Peyer's patch (tissue), 4 donors: ENCODE results near the gene MUCL1. TPM values are rescaled to one million over a fixed set of nuclear protein-coding genes. Genes with fewer than 3 reads are reported as not detected.

ENCODE experiments used
- DNase-seq, 3 donors: peaks; one replicate each; pipeline ENCODE4 v3.0.0-alpha.2; 2017 to 2019
- H3K27ac ChIP-seq, 4 donors: fragments of 200-600 bp; sonication (generic); one replicate each; pipeline ENCODE4 v1.5.1; 2016 to 2019
- H3K27me3 ChIP-seq, 2 donors: fragments of 200-600 bp; sonication (generic); one replicate each; pipeline ENCODE4 v1.5.1; 2019
- H3K36me3 ChIP-seq, 3 donors: fragments of 200-600 bp; sonication (generic); one replicate each; pipeline ENCODE4 v1.5.1; 2016 to 2019
- H3K4me1 ChIP-seq, 4 donors: fragments of 200-600 bp; sonication (generic); one replicate each; pipeline ENCODE4 v1.5.1; 2016 to 2019
- H3K4me3 ChIP-seq, 4 donors: fragments of 200-600 bp; sonication (generic); 1 replicate in 3 of 4; 2 replicates in 1 of 4; pipeline ENCODE4 v1.5.1; 2016 to 2019; ENCODE audit warnings: mild to moderate bottlenecking in 1 of 4
- H3K9me3 ChIP-seq, 4 donors: fragments of 200-600 bp; sonication (generic); one replicate each; pipeline ENCODE4 v1.5.1; 2016 to 2019; ENCODE audit warnings: mild to moderate bottlenecking in 1 of 4
- POLR2A ChIP-seq, 2 donors: fragments of 450-650 bp; IDR thresholded peaks; one replicate each; pipeline ENCODE4 v1.5.1; 2017; ENCODE audit warnings: antibody characterized with exemption in 2 of 2, mild to moderate bottlenecking in 2 of 2, moderate library complexity in 2 of 2
- total RNA-seq, 4 donors: library from RNA; depleted of rRNA; stranded (reverse); fragments of >200 nt; gene quantifications; one replicate each; pipeline ENCODE4 v1.1.0, GENCODE V29; 2016
- TF ChIP-seq, protein P1 (sequence below), 6 experiments: fragments of 450-650 bp in 4 of 6; fragments of 200-600 bp in 2 of 6; sonication (generic) in 1 of 6; IDR thresholded peaks; one replicate each; pipeline ENCODE4 v1.5.1; 2017 to 2019; ENCODE audit warnings: antibody characterized with exemption in 6 of 6, mild to moderate bottlenecking in 3 of 6, moderate library complexity in 1 of 6

Gene MUCL1
- total RNA-seq, 4 donors from 2014 or later = not detected

DNA sequence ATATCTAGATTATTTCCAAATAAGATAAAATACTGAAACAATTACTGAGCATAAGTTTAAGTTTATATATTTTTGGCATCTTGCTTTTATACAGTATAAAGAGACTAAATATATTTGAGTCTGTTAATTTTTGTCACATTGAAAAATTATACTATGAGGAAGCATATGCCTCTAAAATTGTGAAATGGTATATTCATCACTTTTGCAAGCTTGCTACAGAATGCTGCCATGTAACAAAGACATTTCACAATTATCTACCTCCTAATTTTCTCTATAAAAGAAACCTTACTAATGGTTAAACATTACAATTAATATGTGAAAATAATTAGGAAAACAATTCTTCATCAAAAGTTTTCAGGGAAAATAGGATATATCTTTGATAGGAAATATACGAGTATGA lies 22.7 kb upstream of the MUCL1 start:
- TF ChIP-seq POLR2A (IDR thresholded peaks at IDR 0.05) = no peak
- TF ChIP-seq, protein P1, sequence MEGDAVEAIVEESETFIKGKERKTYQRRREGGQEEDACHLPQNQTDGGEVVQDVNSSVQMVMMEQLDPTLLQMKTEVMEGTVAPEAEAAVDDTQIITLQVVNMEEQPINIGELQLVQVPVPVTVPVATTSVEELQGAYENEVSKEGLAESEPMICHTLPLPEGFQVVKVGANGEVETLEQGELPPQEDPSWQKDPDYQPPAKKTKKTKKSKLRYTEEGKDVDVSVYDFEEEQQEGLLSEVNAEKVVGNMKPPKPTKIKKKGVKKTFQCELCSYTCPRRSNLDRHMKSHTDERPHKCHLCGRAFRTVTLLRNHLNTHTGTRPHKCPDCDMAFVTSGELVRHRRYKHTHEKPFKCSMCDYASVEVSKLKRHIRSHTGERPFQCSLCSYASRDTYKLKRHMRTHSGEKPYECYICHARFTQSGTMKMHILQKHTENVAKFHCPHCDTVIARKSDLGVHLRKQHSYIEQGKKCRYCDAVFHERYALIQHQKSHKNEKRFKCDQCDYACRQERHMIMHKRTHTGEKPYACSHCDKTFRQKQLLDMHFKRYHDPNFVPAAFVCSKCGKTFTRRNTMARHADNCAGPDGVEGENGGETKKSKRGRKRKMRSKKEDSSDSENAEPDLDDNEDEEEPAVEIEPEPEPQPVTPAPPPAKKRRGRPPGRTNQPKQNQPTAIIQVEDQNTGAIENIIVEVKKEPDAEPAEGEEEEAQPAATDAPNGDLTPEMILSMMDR (IDR thresholded peaks at IDR 0.05) = no peak
- Histone ChIP-seq H3K36me3 (no peaks in the 10 kb centered on the region), H3K4me1 (no peaks in the 10 kb centered on the region), H3K27ac (no peak overlapping the region), H3K9me3 (no peaks in the 10 kb centered on the region), H3K4me3 (no peak overlapping the region), H3K27me3 (no peaks in the 10 kb centered on the region)
- no peak for DNase-seq

DNA sequence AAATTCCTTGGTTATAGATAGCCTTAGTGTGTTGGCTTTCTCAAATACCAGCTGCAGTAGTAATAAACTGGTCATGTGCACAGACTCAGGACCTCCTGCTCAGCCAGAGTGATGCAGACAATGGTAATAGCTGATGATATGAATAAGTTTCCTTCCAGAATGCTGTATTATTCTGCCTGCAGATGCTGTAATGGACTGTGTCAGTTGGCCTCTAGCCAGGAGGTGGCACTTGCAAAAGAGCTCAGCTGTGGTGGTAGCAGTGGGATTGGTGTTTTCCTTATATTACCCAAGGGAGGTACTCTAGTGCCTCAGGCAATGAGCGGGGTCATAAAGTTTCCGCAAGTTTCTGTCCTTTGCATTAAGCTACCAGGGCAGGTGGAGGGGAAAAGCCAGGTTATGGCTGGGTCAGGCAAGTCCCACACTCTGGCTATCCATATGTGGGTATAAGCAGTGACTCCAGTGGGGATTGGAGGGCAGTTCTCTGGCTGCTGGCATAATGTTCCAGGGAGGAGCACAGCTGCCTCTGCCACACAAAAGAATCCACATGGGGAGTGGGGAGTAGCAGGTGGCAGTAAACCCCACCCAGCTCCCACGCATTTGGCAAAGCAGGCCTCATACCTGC lies 14.0 kb upstream of the MUCL1 start:
- Histone ChIP-seq H3K9me3 (no peaks in the 10 kb centered on the region), H3K27ac (no peak overlapping the region), H3K4me1 (no peaks in the 10 kb centered on the region), H3K4me3 (no peak overlapping the region), H3K36me3 (no peaks in the 10 kb centered on the region), H3K27me3 (no peaks in the 10 kb centered on the region)
- no peak for DNase-seq
- TF ChIP-seq POLR2A (IDR thresholded peaks at IDR 0.05) = no peak
- TF ChIP-seq, protein P1 (IDR thresholded peaks at IDR 0.05) = no peak

DNA sequence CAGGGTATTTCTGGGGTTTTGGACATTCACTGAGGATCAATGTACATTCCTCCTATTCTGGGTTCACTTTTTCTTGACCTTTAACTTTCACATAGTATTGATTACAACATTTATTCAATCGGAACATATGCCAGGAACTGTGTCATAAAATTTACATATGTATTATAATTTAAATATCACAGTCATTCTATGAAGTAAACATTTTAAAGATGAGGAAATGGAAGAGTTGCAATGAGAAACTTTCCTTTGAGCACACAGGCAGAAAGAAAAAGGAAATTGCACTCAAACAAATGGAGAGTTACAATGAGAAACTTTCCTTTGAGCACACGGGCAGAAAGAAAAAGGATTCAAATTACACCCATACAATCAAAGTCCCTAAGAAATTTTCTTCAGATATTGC lies 3.1 kb downstream of the MUCL1 start:
- no peak for DNase-seq
- Histone ChIP-seq H3K27ac (no peak overlapping the region), H3K36me3 (no peaks in the 10 kb centered on the region), H3K27me3 (no peaks in the 10 kb centered on the region), H3K4me3 (no peak overlapping the region), H3K4me1 (no peaks in the 10 kb centered on the region), H3K9me3 (no peaks in the 10 kb centered on the region)
- TF ChIP-seq, protein P1 (IDR thresholded peaks at IDR 0.05) = no peak

DNA sequence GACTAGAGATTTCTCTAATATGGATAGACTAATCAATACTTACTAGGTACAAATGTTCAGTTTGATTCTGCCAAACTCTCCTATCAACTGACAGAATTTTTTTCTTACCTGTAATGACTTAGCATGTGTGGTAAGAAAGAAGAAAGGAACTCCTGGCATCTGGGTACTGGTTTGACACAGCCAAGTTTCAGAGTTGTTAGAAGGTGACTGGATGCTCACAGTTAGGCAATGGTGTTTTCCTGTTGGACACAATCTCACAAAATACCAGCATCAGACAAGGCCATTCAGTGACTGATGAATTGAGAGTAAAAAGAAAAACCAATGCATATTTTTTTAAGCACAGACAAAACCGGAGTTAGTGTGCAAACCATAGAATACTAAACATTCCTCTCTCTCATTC lies 4.2 kb downstream of the MUCL1 start:
- H3K36me3 ChIP-seq = no peaks in the 10 kb centered on the region
- DNase-seq = no peak
- H3K27ac ChIP-seq = no peak overlapping the region
- no peaks in the 10 kb centered on the region for H3K9me3 ChIP-seq
- H3K4me1 ChIP-seq = no peaks in the 10 kb centered on the region
- H3K27me3 ChIP-seq = no peaks in the 10 kb centered on the region
- TF ChIP-seq, protein P1 (IDR thresholded peaks at IDR 0.05) = no peak
- TF ChIP-seq POLR2A (IDR thresholded peaks at IDR 0.05) = no peak
- no peak overlapping the region for H3K4me3 ChIP-seq

DNA sequence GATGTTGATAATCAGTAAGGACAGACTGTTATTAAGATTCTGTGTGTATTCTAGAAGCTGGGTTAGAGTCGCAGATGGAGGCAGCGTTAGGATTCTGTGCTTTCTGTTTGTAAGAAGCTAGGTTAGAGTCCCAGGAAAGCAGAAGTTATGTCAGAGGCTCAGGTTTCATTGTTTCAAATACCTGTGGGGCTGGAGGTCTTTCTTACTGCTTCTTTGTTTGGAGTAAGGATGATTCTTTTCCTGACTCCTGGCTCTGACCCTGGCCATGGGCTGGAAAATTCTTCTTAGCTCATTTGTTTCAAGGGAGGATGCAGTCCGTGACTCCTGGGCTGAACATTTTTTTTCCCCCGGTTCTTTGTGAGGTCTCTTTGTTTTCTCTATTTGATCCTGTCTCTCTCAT lies 5.2 kb downstream of the MUCL1 start:
- Histone ChIP-seq H3K4me3 (no peak overlapping the region), H3K27me3 (no peaks in the 10 kb centered on the region), H3K27ac (no peak overlapping the region), H3K4me1 (no peaks in the 10 kb centered on the region), H3K9me3 (no peaks in the 10 kb centered on the region), H3K36me3 (no peaks in the 10 kb centered on the region)
- DNase-seq = no peak
- no peak for TF ChIP-seq POLR2A (IDR thresholded peaks at IDR 0.05)
- TF ChIP-seq, protein P1 (IDR thresholded peaks at IDR 0.05) = no peak

DNA sequence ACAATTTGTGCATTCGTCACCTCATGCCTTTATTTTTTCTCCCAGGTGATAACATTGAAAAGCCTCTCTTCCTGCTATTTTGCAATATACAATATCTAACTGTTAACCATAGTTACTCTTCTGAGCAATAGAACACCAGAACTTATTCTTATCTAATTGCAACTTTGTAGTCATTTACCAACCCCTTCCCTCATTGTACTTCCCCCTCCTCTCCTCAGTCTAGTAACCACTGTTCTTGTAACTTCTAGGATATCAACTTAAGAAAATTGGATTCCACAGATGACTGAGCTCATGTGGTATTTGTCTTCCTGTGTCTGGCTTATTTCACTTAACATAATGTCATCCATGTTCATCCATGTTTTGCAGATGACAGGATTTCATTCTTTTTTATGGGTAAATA lies 7.6 kb downstream of the MUCL1 start:
- H3K9me3 ChIP-seq = no peaks in the 10 kb centered on the region
- no peaks in the 10 kb centered on the region for H3K4me1 ChIP-seq
- no peak overlapping the region for H3K4me3 ChIP-seq
- no peak overlapping the region for H3K27ac ChIP-seq
- no peaks in the 10 kb centered on the region for H3K36me3 ChIP-seq
- TF ChIP-seq POLR2A (IDR thresholded peaks at IDR 0.05) = no peak
- TF ChIP-seq, protein P1 (IDR thresholded peaks at IDR 0.05) = no peak
- H3K27me3 ChIP-seq = no peaks in the 10 kb centered on the region
- no peak for DNase-seq
